Fibroblast of lung (primary cell): ENCODE measurements around the gene FBXW5. TPM values are rescaled to one million over a fixed set of nuclear protein-coding genes. Genes with fewer than 3 reads are reported as not detected.
A peak's percentile ranks its signal among the peaks of the same experiment; 100 is the strongest.

Experiments used
- DNase-seq, 2 donors: peaks; one replicate each; pipeline versions ENCODE4 v3.0.0 to v3.0.0-alpha.2; 2010; ENCODE audit warnings: low read depth in 2 of 2
- H2AFZ ChIP-seq: 2 replicates; pipeline ENCODE4 v1.5.1; 2012; ENCODE audit warnings: low read length, control low read depth, inconsistent platforms
- H3K27ac ChIP-seq: 2 replicates; pipeline ENCODE4 v1.5.1; 2011; ENCODE audit warnings: low read length, control low read depth; ENCODE audit not compliant: insufficient read depth
- H3K27me3 ChIP-seq: 2 replicates; pipeline ENCODE4 v1.5.1; 2011; ENCODE audit warnings: mild to moderate bottlenecking, low read length; ENCODE audit not compliant: control insufficient read depth, insufficient read depth
- H3K36me3 ChIP-seq: 2 replicates; pipeline ENCODE4 v1.5.1; 2011; ENCODE audit warnings: low read length; ENCODE audit not compliant: control insufficient read depth, insufficient read depth
- H3K4me1 ChIP-seq: 2 replicates; pipeline ENCODE4 v1.5.1; 2011; ENCODE audit warnings: low read length; ENCODE audit not compliant: control insufficient read depth, insufficient read depth; ENCODE audit errors: extremely low read depth
- H3K4me2 ChIP-seq: 2 replicates; pipeline ENCODE4 v1.5.1; 2011; ENCODE audit warnings: low read length, control low read depth; ENCODE audit not compliant: insufficient read depth; ENCODE audit errors: extremely low read depth
- H3K4me3 ChIP-seq, 4 experiments: fragments of 200-600 bp in 1 of 4; sonication (generic) in 1 of 4; replicated peaks in 1 of 4; 2 replicates each; pipeline ENCODE4 v1.5.1; 2011 to 2016; ENCODE audit warnings: low read length in 4 of 4, low read depth in 3 of 4, mild to moderate bottlenecking in 3 of 4, control low read depth in 2 of 4, inconsistent platforms in 1 of 4, mixed read lengths in 1 of 4; ENCODE audit not compliant: insufficient read depth in 1 of 4; ENCODE audit errors: control extremely low read depth in 1 of 4
- H3K79me2 ChIP-seq: 2 replicates; pipeline ENCODE4 v1.5.1; 2012; ENCODE audit warnings: mild to moderate bottlenecking, low read length, inconsistent platforms; ENCODE audit not compliant: control insufficient read depth, insufficient read depth
- H3K9ac ChIP-seq: 2 replicates; pipeline ENCODE4 v1.5.1; 2011; ENCODE audit warnings: mild to moderate bottlenecking, low read length, control low read depth; ENCODE audit not compliant: insufficient read depth
- H3K9me3 ChIP-seq: 2 replicates; pipeline ENCODE4 v1.5.1; 2012; ENCODE audit warnings: low read depth, low read length; ENCODE audit not compliant: control insufficient read depth, insufficient read depth
- H4K20me1 ChIP-seq: 2 replicates; pipeline ENCODE4 v1.5.1; 2011; ENCODE audit warnings: low read length; ENCODE audit not compliant: control insufficient read depth, insufficient read depth; ENCODE audit errors: extremely low read depth
- CTCF ChIP-seq, 2 donors: IDR thresholded peaks in 1 of 2; conservative IDR thresholded peaks in 1 of 2; 1 replicate in 1 of 2; 2 replicates in 1 of 2; pipeline ENCODE4 v1.5.1; 2011 to 2012; ENCODE audit warnings: low read length in 2 of 2, control low read depth in 1 of 2, inconsistent platforms in 1 of 2, low read depth in 1 of 2, mild to moderate bottlenecking in 1 of 2
- EZH2 ChIP-seq: IDR thresholded peaks from 2 replicates; pipeline ENCODE4 v1.5.1; 2012; ENCODE audit warnings: low read length, control low read depth, mild to moderate bottlenecking; ENCODE audit errors: missing control alignments
- polyA plus RNA-seq, 2 donors: library from polyadenylated mRNA; depleted of rRNA in 1 of 2; stranded (reverse) in 1 of 2; unstranded in 1 of 2; fragments of >200 nt; gene quantifications; 2 replicates each; pipeline ENCODE4 v1.2.1, GENCODE V29; 2011 to 2012; ENCODE audit warnings: missing spikeins in 1 of 2
- total RNA-seq: library from RNA; depleted of rRNA; stranded (reverse); fragments of >200 nt; gene quantifications from 2 replicates; pipeline ENCODE4 v1.2.1, GENCODE V29; 2014

FBXW5 gene
- total and polyA plus RNA-seq, 2 donors (not counting 1 experiment from before 2014, with no cell fraction given) = 31.3 to 166 TPM

GRCh38 chr9:136977223-136977622 is 32.7 kb upstream of the FBXW5 start, which contains the start of gene PTGDS:
TSS of gene PTGDS (plus strand) at chr9:136977504. CDS start at chr9:136977579, 75 bp downstream.
- peak within 1 kb of the TSS; percentile 60 for H2AFZ ChIP-seq
- no peaks in the 10 kb centered on the region for H3K4me1 ChIP-seq
- no peak within 1 kb of the TSS for H3K27ac ChIP-seq
- peak within 1 kb of the TSS; percentile 23 for H3K9ac ChIP-seq
- peak within 1 kb of the TSS; percentile 85 for H3K4me2 ChIP-seq
- peak within 1 kb of the TSS; percentile 14 to 69 (median 40) for H3K4me3 ChIP-seq
- no peaks in the 10 kb centered on the region for H3K9me3 ChIP-seq
- no peak for TF ChIP-seq CTCF (conservative IDR thresholded peaks at IDR 0.05 in 1 of 2, IDR thresholded peaks at IDR 0.05 in 1 of 2; ENCODE audit: low read depth in 1 of 2, low read length in 2 of 2)
- no peak for TF ChIP-seq EZH2
- peaks cover 4% of the 10 kb centered on the region for H3K27me3 ChIP-seq
- DNase-seq = peak in 1 of 2 donors; percentile 58
- H3K36me3 ChIP-seq = no peaks in the 10 kb centered on the region
- H4K20me1 ChIP-seq = no peaks in the 10 kb centered on the region
- no peaks in the 10 kb centered on the region for H3K79me2 ChIP-seq

GRCh38 chr9:136975644-136976043 is 31.1 kb upstream of the FBXW5 start:
- Histone ChIP-seq H3K36me3 (no peaks in the 10 kb centered on the region), H3K4me1 (no peaks in the 10 kb centered on the region), H3K79me2 (no peaks in the 10 kb centered on the region), H3K9ac (no peak overlapping the region), H2AFZ (no peak overlapping the region), H3K27me3 (peaks cover 4% of the 10 kb centered on the region), H3K9me3 (no peaks in the 10 kb centered on the region), H3K27ac (no peak overlapping the region), H3K4me2 (no peak overlapping the region), H3K4me3 (no peak overlapping the region), H4K20me1 (no peaks in the 10 kb centered on the region)
- no peak for DNase-seq
- TF ChIP-seq CTCF (conservative IDR thresholded peaks at IDR 0.05 in 1 of 2, IDR thresholded peaks at IDR 0.05 in 1 of 2; ENCODE audit: low read depth in 1 of 2, low read length in 2 of 2) (no peak), EZH2 (no peak)

- Histone ChIP-seq H3K27ac (no peak overlapping the region), H3K9me3 (no peaks in the 10 kb centered on the region), H3K27me3 (peaks cover 4% of the 10 kb centered on the region), H3K36me3 (no peaks in the 10 kb centered on the region), H4K20me1 (no peaks in the 10 kb centered on the region), H3K4me3 (no peak overlapping the region), H3K79me2 (no peaks in the 10 kb centered on the region), H2AFZ (no peak overlapping the region), H3K4me2 (no peak overlapping the region), H3K4me1 (no peaks in the 10 kb centered on the region), H3K9ac (no peak overlapping the region)
- no peak for DNase-seq
- TF ChIP-seq CTCF (conservative IDR thresholded peaks at IDR 0.05 in 1 of 2, IDR thresholded peaks at IDR 0.05 in 1 of 2; ENCODE audit: low read depth in 1 of 2, low read length in 2 of 2) (no peak), EZH2 (no peak)
Measured at GRCh38 chr9:136974817-136975535, 30.4 kb upstream of the FBXW5 start.
